ENCODE results near the gene NTNG2. TPM values are rescaled to one million over a fixed set of nuclear protein-coding genes. Genes with fewer than 3 reads are reported as not detected.

The NTNG2 gene
- total RNA-seq, 2 donors from 2014 or later = 0.26 to 2.0 TPM

- H3K27ac ChIP-seq = no peak overlapping the region
- 65 to 70% methylated on average over 4 of the region's 4 CpGs for WGBS, 2 donors
- peaks cover 0 to 10% of the 10 kb centered on the region in 2 donors for H3K27me3 ChIP-seq
- no peak for DNase-seq
- H3K4me3 ChIP-seq = no peak overlapping the region
- no peaks in the 10 kb centered on the region for H3K36me3 ChIP-seq (replicated peaks in 1 of 2; ENCODE audit: insufficient read depth in 1 of 2, low read depth in 2 of 2)
- TF ChIP-seq POLR2A (IDR thresholded peaks at IDR 0.05) = no peak
- no peak for TF ChIP-seq CTCF (IDR thresholded peaks at IDR 0.05)
- intact Hi-C loops (cut with DNase I) = no loop called here
- H3K9me3 ChIP-seq = no peaks in the 10 kb centered on the region
- H3K4me1 ChIP-seq = no peaks in the 10 kb centered on the region
- ATAC-seq = no peak
These were observed 10.7 kb upstream of the NTNG2 start for GRCh38 chr9:132151118-132151517.

GRCh38 chr9:132152231-132152630 lies 9.6 kb upstream of the NTNG2 start:
- DNase-seq (no peak), ATAC-seq (no peak)
- 75 to 92% methylated on average over 2 to 10 of the region's 10 CpGs for WGBS, 2 donors
- no peaks in the 10 kb centered on the region for H3K9me3 ChIP-seq
- no peak overlapping the region for H3K27ac ChIP-seq
- TF ChIP-seq CTCF (IDR thresholded peaks at IDR 0.05) (no peak), POLR2A (IDR thresholded peaks at IDR 0.05) (no peak)
- H3K36me3 ChIP-seq (replicated peaks in 1 of 2; ENCODE audit: insufficient read depth in 1 of 2, low read depth in 2 of 2) = no peaks in the 10 kb centered on the region
- no peaks in the 10 kb centered on the region for H3K4me1 ChIP-seq
- peaks cover 0 to 10% of the 10 kb centered on the region in 2 donors for H3K27me3 ChIP-seq
- intact Hi-C loops (cut with DNase I) = no loop called here
- H3K4me3 ChIP-seq = no peak overlapping the region

GRCh38 chr9:132154863-132155567 lies 6.8 kb upstream of the NTNG2 start:
- 44 to 52% methylated on average over 15 to 16 of the region's 16 CpGs for WGBS, 2 donors

GRCh38 chr9:132155568-132155895 lies 6.3 kb upstream of the NTNG2 start:
- H3K27ac ChIP-seq = no peak overlapping the region
- peaks cover 0 to 9% of the 10 kb centered on the region in 2 donors for H3K27me3 ChIP-seq
- no peaks in the 10 kb centered on the region for H3K4me1 ChIP-seq
- H3K36me3 ChIP-seq (replicated peaks in 1 of 2; ENCODE audit: insufficient read depth in 1 of 2, low read depth in 2 of 2) = no peaks in the 10 kb centered on the region
- 62 to 73% methylated on average over 3 of the region's 3 CpGs for WGBS, 2 donors
- intact Hi-C loops (cut with DNase I) = no loop called here
- TF ChIP-seq POLR2A (IDR thresholded peaks at IDR 0.05) (no peak), CTCF (IDR thresholded peaks at IDR 0.05) (no peak)
- no peak for DNase-seq
- no peaks in the 10 kb centered on the region for H3K9me3 ChIP-seq
- no peak overlapping the region for H3K4me3 ChIP-seq
- no peak for ATAC-seq

More at GRCh38 chr9:132154863-132155567, 6.8 kb upstream of the NTNG2 start:
- TF ChIP-seq CTCF (IDR thresholded peaks at IDR 0.05) (no peak), POLR2A (IDR thresholded peaks at IDR 0.05) (no peak)
- Histone ChIP-seq H3K36me3 (replicated peaks in 1 of 2; ENCODE audit: insufficient read depth in 1 of 2, low read depth in 2 of 2) (no peaks in the 10 kb centered on the region), H3K4me3 (no peak overlapping the region), H3K4me1 (no peaks in the 10 kb centered on the region), H3K27me3 (peaks cover 0 to 5% of the 10 kb centered on the region in 2 donors), H3K27ac (no peak overlapping the region), H3K9me3 (no peaks in the 10 kb centered on the region)
- intact Hi-C loops (cut with DNase I) = no loop called here
- DNase-seq = no peak
- no peak for ATAC-seq

- no peak for ATAC-seq
- intact Hi-C loops (cut with DNase I) = no loop called here
- TF ChIP-seq CTCF (IDR thresholded peaks at IDR 0.05) = no peak
- no peak for TF ChIP-seq POLR2A (IDR thresholded peaks at IDR 0.05)
- H3K27ac ChIP-seq = no peak overlapping the region
- no peaks in the 10 kb centered on the region for H3K36me3 ChIP-seq (replicated peaks in 1 of 2; ENCODE audit: insufficient read depth in 1 of 2, low read depth in 2 of 2)
- WGBS, 2 donors = 13 to 32% methylated on average over 3 to 5 of the region's 5 CpGs
- no peak for DNase-seq
- H3K27me3 ChIP-seq = peaks cover 0 to 15% of the 10 kb centered on the region in 2 donors
- H3K4me1 ChIP-seq = peaks cover 3% of the 10 kb centered on the region
- no peaks in the 10 kb centered on the region for H3K9me3 ChIP-seq
- no peak overlapping the region for H3K4me3 ChIP-seq
These were observed 5.6 kb upstream of the NTNG2 start for GRCh38 chr9:132156262-132156661.

All from body of pancreas (tissue), 4 donors.